ENCODE data around the gene RAB6D.

GRCh38 chr2:131400849-131401248, 36.9 kb upstream of the RAB6D start:
- TF ChIP-seq CTCF (conservative IDR thresholded peaks at IDR 0.05; ENCODE audit: low read depth in 2 of 2), result no peak
- no peak for TF ChIP-seq POLR2AphosphoS5 (IDR thresholded peaks at IDR 0.05; ENCODE audit: low read depth)
- no peak for TF ChIP-seq REST (IDR thresholded peaks at IDR 0.05; ENCODE audit: unreplicated experiment)
- no peak for TF ChIP-seq CREB1 (CRISPR knock-in tag; IDR thresholded peaks at IDR 0.05; ENCODE audit: low read depth)
- no peak for TF ChIP-seq ETS1 (IDR thresholded peaks at IDR 0.05)
- no peak for TF ChIP-seq EZH2 (IDR thresholded peaks at IDR 0.05; ENCODE audit: low read depth, unreplicated experiment)
- no peak for TF ChIP-seq EZH2phosphoT487 (IDR thresholded peaks at IDR 0.05; ENCODE audit: unreplicated experiment)
- no peak for TF ChIP-seq JUNB (IDR thresholded peaks at IDR 0.05; ENCODE audit: unreplicated experiment)
